GM19463 (cell line): ENCODE measurements around the gene AKT3.
"Not testable (repeated sequence)": the region's sequence is repeated elsewhere in the genome, so short reads cannot be mapped to it uniquely, and the experiment has no call there.

Experiments
- ATAC-seq: cut with Tn5 transposase; IDR thresholded peaks from one replicate; pipeline ENCODE4 v1.9.1; 2021; ENCODE audit warnings: mild to moderate bottlenecking, moderate library complexity; ENCODE audit not compliant: unreplicated experiment

AKT3 gene

DNA sequence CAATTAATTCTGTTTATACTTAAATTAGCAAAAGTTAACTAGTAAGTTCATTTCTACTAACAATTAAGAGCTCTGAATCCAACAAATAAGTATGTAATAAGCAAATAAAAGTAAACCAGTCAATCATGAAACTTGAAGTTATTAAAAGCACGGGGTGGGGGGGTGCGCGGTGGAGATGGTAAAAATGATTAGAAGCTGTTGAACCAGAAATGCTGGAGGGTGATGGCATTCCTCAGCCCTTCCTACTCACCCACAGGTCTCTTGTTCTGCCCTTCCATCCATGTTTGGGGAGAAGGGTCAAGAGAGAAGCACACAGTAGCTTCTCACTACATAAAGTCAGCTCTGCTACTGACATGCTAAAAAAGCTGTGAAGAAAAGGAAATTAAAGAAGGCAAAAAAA is 63.5 kb downstream of the AKT3 start:
- ATAC-seq: no peak

DNA sequence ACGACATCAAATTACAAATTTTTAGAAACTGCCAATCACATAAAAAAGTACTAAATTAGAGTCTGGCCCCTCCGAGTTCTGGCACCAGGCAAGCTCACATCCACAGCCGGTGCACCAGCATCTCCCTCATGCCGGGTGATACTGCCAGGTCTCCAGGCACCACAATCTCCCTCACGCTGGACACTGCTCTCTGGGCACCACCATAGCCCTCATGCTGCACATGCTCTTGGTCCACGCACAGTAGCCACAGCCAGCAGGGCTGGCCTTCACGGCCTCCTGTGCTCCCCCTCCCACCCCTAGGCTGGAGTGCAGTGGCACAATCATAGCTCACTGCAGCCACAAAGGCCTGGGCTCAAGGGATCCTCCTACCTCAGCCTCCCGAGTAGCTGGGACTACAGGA is 65.5 kb downstream of the AKT3 start:
- no peak for ATAC-seq

DNA sequence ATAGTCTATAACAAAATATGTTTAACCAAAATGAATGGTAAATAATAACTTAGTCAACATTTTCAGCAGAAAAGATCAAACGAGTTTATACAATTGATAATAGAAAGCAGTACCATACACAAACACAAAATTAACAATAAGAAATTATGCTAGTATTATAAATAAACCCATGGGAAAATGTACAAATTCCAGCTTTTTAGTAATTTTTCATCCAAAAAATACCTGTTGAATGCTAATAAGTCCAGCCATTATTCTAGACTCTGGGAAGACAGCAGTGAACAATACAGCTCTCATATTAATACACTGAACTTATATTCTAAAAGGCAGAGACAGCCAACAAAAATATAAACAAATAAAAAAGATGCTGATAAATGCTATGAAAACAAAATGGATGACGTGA is 66.3 kb downstream of the AKT3 start:
- no peak for ATAC-seq

DNA sequence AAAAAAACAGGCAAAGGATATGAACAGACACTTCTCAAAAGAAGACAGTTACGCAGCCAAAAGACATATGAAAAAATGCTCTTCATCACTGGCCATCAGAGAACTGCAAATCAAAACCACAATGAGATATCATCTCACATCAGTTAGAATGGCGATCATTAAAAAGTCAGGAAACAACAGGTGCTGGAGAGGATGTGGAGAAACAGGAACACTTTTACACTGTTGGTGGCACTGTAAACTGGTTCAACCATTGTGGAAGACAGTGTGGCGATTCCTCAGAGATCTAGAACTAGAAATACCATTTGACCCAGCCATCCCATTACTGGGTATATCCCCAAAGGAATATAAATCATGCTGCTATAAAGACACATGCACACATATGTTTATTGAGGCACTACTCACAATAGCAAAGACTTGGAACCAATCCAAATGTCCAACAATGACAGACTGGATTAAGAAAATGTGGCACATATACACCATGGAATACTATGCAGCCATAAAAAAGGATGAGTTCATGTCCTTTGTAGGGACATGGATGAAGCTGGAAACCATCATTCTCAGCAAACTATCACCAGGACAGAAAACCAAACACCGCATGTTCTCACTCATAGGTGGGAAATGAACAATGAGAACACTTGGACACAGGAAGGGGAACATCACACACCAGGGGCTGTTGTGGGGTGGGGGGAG is 77.5 kb downstream of the AKT3 start:
- not testable (repeated sequence) for ATAC-seq

DNA sequence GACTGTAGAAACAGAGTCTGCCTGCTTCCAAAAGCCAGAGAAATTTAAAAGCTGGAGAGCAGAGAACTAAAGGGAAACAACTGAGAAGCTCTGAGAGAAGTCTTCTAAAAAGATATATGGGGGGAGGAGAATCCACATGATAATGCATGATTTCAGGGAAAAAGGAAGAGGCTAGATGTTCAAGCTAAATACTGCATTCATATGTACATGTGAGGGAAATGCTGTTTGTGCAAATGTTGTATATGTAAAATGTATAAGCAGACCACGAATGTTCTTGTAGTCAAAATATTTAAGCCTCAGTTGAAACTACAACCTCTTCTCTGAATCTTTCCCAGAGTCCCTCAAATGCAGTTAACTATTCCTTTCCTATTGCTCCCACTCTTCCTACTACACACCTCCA is 79.2 kb downstream of the AKT3 start:
- ATAC-seq: no peak

DNA sequence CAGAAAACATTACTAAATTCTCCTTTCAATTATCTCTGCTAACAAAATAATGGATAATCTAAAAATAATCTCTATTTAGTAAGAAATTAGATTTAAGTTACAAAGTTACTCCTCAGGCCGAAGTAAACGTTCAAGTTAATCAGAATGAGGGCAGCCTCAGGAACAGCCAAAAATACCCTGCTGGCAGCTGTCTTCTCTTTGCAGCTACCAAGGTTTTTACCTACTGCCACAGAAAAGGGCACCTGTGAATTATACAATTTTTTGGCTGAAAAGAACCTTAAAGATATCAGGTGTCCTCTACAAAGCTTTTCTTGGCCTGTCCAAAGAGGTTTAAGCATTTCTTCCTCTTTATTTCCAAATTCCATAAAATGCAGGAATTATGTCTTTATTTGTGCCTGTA is 84.4 kb downstream of the AKT3 start:
- ATAC-seq: no peak

DNA sequence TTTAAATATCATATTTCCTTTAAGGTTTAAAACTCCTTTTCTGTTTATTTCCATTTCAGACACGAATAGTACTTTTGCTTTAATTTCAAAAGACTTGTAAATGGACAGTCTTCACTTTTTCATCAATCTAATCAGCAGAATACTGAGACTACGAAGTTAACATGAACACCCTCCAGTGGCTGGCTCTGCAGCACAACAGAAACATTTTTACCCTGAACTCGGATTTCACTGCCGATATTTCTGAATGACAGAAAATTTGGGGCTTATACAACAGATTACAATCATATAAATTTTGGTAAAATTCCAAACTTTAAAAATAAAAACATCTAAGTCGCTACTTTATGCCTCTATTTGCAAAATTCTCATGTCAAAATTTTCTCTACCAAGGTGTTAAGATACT is 86.2 kb downstream of the AKT3 start:
- no peak for ATAC-seq

DNA sequence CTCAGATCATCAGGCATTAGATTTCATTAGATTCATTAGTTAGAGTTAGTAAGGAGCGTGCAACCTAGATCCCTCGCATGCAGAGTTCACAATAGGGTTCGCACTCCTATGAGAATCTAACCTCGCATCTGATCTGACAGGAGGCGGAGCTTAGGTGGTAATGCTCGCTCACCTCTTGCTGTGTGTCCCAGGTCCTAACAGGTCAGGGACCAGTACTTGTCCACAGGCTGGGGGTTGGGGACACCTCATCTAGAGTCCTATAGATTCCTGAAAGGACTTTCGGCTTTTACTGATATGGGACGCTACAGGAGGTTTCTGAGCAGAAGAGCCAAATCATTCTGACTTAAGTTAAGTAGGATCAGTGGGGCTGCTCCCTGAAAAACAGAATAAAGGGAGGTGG is 91.4 kb downstream of the AKT3 start:
- ATAC-seq: no peak

DNA sequence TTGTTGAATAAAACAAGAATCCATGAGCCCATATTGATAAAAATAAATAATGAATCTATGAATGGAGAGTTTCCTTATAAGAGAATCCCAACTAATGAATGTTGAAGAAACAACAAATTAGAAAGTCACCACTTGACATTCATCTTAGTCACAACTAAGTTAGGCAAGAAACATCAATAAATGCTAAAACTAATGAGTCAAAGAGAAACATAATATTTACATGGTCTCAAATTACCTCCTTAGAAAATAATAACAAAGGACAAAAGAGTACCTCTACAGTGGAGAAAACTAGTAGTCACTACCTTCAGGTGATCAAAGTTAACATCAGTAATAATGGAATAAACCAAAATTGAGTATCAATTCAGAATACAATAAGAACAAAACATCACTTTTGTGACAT is 93.5 kb downstream of the AKT3 start:
- no peak for ATAC-seq

DNA sequence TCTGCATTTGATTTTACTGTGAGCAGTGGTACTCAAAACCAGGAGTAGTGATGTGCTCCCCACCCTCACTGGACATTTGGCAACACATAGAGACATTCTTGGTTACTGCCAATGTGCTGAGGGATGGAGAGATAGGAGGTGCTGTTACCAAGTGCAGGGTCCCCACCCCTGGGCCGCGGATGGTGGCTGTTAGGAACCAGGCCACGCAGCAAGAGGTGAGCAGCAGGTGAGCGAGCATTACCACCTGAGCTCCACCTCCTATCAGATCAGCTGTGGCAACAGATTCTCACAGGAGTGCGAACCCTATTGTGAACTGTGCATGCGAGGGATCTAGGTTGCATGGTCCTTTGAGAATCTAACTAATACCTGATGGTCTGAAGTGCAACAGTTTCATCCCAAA is 95.7 kb downstream of the AKT3 start:
- no peak for ATAC-seq

DNA sequence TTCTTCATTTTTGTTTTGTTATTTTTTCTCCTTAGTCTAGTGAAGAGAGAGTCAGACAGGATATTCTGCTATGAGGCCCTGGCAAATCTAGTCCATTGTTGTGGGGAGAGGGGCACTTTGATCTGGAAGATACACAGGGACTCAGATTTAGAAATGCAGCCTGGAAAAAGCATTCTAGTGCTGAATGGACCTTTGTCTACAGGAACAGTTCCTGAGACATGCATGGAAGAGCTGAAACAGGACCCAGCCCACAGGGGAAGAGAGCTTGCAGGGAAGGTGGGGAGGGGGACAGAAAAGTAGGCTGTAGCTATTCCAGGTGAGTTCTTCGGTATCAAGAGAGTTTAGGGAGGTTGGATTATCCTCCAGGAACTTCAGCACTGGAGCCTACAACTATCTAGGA is 98.5 kb downstream of the AKT3 start:
- no peak for ATAC-seq

DNA sequence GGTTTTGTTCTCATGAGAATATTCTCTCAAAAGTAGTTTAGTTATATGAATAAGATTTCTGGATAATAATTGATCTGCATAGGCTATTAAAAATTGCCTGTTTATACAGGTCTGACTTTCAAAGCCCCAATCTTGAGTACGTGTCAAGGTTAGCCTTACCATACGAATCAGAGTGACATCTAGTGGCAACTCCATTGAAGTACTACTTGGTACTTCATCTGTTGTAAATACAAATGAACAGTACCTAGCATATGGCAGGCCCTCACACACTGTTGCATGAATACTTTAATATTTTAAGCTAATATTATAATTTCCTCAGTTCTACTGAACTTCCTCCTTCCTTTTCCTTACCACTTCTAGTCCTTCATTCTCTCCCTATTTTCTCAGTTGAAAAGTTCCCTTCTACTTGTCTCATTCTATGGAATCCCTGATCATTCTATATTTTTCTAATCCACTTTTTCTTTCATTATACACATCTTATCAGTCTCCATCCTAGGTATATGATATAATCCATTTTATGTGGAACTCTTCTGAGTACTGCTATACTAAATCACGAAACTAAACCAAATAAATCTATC is 101.2 kb downstream of the AKT3 start:
- peak; percentile 98 for ATAC-seq

DNA sequence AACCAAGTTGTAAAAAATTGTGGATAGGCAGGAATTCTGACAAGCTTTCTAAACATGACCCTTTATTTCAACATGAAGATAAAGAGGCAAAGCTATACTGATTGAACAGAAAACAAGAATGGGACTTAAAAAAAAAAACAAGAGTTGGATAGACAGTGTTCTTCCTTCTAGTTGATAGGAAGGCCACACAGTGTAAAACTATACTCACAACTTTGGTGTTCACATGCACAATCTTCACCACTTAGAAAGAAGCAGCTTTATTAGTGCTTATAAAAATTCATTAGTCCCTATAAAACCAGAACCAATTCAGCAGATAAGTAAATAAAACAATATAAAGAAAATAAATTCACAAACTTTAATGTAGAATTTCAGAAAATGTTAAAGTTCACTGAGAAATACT is 101.8 kb downstream of the AKT3 start:
- no peak for ATAC-seq

DNA sequence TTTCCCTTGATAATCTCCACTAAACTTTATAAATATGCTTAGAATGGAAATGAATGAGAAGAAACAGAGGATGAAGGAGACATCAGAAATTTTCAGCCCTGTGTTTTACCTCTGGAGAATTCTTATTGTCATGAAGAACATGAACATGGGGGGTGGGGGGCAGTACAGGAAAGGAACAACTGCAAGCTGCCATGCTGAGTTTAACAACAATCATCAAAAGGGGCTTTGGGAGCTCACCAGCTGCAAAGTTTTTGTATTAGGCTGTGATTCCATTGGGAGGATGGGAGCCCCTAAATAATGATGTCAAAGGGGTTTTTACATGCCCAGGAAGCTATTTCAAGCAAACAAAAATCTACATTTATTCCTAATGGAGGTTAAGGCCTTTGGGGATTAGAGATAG is 103.3 kb downstream of the AKT3 start:
- ATAC-seq: no peak

DNA sequence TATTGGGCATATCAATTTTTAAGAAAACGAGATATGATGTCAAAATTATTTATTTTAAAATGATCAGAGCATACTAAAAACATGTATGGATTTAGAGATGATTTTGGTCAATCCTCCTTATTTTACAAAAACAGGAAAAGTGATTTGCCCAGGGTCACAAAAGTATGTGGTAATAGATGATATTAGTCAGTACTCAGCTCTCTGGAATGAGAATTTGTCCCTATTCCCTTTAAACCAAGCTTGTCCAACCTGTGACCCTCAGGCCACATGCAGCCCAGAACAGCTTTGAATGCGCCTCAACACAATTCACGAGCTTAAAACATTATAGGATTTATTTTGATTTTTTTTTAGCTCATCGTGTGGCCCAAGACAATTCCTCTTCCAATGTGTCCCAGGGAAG is 104.7 kb downstream of the AKT3 start:
- no peak for ATAC-seq

DNA sequence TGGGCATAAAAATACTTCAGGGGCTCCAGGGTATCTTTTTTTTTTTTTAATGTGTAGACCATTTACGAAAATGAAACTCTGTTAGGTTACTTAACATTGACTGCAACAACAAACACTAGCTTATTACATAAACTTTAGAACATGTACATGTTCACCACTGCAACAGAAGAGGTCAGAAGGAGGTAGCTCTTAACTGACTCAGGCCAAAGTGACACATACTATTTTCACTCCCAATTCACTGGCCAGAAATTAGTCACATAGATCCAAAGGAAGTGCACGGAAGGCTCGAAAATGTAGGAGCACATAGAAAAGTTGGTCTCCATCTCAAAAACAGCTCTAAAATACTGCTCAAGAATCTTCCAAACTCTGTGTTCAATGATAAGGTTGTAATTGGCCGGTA is 107.2 kb downstream of the AKT3 start:
- ATAC-seq: no peak

DNA sequence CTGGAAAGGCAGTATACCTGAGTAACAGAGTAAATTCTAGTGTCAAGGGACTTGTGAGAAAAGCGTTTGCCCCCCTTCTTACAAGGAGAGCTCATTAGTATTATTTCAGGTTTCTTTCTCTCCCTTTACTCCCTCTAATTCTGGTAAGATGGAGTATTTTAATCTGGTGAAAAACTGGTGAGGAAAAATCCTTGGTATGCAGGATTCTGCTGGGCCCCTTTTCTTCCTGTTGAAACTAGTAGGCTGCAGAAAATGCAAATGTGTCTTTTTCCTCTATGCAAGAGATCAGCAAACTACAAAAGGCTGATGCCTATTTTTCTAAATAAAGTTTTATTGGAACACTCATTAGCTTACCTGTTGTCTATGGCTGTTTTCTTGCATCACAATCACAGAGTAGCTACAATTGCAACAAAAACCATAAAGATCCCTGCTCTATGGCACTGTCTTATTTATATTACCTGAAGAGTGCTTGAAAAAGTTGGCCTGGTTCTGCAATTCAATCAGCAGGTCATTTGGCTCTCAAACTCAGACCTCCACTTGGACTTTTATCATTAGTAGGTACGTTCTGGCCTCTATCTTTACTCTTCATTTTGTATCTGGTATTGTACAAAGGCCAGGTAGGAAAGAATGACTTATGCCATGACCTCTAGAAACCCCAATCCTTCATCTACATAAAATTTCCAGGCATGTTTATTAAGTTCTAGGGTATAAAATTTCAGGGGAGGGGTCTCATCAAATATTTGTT is 109.6 kb downstream of the AKT3 start:
- no peak for ATAC-seq

DNA sequence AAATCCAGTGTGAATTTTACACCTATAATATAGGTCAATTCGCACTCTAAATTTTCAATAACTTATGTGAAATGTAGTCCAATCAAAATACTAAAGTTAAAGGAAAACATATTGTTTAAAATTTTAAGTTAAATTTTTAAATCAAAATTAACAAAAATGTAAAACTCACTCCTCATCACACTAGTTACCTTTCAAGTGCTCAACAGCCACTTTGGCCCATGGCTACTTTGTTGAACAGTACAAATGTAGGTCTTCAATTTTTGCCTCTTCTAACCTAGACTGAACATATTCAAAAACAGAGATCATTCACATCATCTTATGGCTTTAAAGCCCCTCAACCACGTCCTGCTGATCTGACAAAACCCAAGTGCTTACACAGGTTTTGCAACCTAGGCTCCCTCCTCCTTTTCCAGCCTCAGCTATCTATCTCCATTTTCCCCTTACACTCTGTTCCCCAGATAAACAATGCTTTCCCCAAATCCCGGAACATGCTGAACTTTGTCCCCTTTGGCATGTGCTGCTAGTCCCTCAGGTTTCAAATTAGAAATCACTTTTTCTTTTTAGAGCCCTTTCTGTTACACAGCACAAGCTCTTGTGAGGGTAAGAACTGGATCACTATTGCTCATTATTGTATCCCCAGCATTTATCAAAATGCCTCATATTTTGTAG is 110.6 kb downstream of the AKT3 start:
- ATAC-seq: no peak

DNA sequence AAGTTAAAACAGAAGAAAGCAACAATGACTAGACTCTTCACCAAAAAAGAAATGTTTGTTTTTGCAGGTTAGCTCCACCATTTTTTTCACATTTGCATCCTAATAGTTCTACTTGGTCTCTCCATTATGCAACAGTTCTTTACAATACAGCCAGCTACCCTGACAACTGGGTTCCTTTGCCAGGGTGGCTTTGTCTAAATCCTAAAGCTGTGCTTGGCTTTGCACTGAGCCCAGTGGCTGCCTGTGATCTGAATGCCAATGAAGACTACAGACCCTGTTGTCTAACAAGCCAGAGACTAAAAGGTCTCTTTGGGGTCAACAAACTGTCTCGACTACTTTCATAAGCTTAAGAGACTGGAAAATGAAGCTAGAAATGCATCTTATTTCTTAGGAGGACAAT is 112.0 kb downstream of the AKT3 start:
- no peak for ATAC-seq

DNA sequence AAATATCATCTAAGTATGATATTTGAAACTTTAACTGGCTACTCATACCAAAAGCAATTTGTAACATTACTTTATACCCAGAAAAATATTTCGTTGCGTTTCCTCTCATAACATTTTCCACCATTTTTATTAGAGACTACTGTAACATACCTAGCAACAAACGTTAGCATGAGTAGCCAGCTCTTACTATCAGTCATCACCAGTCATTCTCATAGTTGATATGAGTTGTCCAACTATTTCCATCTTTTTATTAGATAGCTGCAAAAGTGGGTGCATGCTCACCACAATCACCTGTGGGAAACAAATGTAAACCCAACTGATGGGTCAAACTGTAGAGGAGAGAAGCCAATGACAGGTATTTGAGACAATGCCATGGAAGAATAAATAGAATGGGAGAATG is 114.6 kb downstream of the AKT3 start:
- peak; percentile 65 for ATAC-seq

DNA sequence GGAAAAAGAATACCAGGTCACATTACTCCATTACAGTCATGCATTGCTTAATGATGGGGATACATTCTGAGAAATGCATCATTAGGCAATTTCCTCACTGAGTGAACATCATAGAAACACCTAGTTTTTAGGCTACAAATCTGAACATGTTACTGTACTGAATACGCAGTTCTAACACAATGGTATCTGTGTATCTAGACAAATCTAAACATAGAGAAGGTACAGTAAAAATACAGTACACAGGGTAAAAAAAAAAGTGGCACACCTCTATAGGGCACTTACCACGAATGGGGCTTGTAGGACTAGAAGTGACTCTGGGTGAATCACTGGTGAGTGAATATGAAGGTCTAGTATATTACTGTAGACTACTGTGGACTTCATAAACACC is 115.7 kb downstream of the AKT3 start:
- ATAC-seq: no peak
